Esophagus muscularis mucosa (tissue), 3 donors: ENCODE measurements around the gene NDEL1.

Experiments used
- CTCF ChIP-seq, 3 experiments: fragments of 200-600 bp in 2 of 3; fragments of 450-650 bp in 1 of 3; sonication (generic) in 2 of 3; IDR thresholded peaks; one replicate each; pipeline ENCODE4 v1.5.1; 2017 to 2019; ENCODE audit warnings: antibody characterized with exemption in 3 of 3, mild to moderate bottlenecking in 2 of 3, moderate library complexity in 1 of 3
- POLR2A ChIP-seq: fragments of 450-650 bp; IDR thresholded peaks from one replicate; pipeline ENCODE4 v1.6.1; 2017; ENCODE audit warnings: antibody characterized with exemption, moderate library complexity, mild to moderate bottlenecking, low read depth
- POLR2AphosphoS5 ChIP-seq, 2 donors: sonication (generic); formaldehyde crosslinking; IDR thresholded peaks; one replicate each; pipeline ENCODE4 v1.6.1; 2017; ENCODE audit warnings: antibody characterized with exemption in 2 of 2

DNA sequence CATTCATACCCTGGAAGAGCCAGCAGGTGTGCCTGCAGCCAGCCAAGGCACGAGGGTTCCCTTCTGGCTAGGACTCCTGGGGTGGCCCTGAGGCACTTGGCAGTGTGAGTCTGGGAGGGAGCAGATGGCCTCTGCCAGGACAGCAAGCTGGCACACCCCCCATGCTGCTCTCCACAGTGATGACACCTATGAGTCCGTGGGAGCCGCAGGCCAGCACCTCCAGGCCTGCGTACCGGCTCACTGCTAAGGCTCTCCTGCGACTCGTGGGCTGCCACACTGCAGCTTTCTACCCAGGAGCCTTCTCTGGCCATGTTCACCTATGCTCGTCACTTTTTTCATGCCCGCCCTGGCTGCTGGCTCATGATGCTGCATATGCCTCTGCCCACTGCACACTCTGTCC is 68.1 kb downstream of the NDEL1 start:
- no peak for TF ChIP-seq CTCF (IDR thresholded peaks at IDR 0.05)
- no peak for TF ChIP-seq POLR2A
- no peak for TF ChIP-seq POLR2AphosphoS5 (IDR thresholded peaks at IDR 0.05)
